ENCODE data around the gene CEP295NL.
A peak's percentile ranks its signal among the peaks of the same experiment; 100 is the strongest.
"Not testable (repeated sequence)": the region's sequence is repeated elsewhere in the genome, so short reads cannot be mapped to it uniquely, and the experiment has no call there.

Gene CEP295NL

GRCh38 chr17:78902231-78902630 is 770 bp downstream of the CEP295NL start:
- DNase-seq, result not testable (repeated sequence)

DNA sequence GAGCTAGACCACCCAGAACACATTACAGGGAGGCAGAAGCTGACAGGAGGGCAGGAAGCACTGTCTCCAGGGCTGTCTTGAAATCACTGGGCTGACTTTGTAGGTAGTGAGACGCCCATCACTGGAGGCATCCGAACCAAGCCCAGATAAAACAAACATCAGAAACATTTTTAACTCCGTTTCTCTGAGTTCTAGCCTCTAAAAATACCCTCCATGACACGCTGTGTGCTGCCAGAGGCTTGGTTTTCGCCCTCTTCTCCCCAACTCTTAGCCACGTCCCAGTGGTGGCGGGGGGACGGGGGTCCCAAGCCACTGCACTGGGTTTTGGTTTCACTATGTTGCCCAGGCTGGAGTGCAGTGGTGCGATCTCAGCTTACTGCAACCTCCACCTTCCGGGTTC is 1.2 kb downstream of the CEP295NL start:
- DNase-seq, result no peak

DNA sequence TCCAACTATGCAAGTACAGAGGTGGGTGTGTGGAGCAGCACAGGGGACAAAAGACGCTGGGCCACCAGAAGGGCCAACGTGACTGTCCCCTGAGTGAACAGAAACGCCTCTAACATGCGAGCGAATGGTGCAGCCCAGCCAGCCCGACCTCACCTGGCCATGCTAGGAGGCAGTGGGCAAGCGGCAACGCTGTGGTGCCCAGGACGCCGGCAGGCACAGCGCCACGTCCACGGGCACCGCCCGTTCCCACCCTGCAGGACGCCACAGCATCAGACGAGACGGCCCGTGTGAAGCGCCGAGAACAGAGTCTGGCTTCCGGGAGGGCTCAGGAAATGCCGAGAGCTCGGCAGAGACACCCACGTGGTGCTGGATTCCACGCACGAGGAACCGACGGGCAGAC is 2.2 kb downstream of the CEP295NL start:
- DNase-seq, result no peak

DNA sequence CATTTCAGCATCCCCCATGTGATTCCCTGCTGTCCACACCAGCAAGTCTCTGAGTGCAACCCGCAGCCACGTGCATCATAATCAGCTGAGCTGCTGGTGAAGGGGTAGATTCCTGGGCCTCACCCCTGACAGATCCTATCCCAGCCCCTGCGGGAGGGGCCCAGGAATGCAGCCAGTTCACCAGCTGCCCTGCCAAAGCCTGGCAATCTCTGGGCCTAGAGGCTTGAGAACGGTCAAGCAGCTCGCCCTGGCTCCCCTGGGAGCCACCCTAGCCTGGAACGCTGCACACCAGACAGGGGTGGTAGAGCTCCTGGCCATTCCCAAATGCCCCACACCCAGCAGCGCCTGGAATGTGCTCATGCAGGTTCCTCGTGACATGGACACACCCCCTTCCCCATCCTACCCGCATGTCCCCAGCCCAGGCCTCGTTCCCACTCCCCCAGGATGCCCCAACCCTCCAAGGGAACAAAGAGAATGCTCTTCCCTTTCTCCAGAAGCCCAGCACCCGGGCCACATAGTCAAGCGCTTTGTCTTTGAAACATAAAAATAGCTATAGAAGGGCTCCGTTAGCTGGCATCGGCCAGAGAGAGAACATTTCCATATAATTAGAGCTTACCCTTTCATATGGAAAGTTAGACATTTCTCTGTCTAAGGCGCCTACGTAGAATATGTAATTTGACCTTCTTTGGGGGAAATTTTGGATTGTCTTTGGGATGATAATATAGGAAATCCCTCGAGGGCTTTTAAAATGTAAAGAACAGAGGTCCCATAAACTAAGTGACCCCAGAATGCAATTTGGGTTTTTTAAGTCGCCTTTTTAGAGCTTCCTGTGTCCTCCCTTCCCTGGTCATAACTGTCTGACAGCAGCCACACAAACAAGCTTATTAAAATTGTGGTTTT is 3.4 kb downstream of the CEP295NL start:
- no peak for DNase-seq

GRCh38 chr17:78898947-78899346 is 4.1 kb downstream of the CEP295NL start:
- DNase-seq, result no peak

DNA sequence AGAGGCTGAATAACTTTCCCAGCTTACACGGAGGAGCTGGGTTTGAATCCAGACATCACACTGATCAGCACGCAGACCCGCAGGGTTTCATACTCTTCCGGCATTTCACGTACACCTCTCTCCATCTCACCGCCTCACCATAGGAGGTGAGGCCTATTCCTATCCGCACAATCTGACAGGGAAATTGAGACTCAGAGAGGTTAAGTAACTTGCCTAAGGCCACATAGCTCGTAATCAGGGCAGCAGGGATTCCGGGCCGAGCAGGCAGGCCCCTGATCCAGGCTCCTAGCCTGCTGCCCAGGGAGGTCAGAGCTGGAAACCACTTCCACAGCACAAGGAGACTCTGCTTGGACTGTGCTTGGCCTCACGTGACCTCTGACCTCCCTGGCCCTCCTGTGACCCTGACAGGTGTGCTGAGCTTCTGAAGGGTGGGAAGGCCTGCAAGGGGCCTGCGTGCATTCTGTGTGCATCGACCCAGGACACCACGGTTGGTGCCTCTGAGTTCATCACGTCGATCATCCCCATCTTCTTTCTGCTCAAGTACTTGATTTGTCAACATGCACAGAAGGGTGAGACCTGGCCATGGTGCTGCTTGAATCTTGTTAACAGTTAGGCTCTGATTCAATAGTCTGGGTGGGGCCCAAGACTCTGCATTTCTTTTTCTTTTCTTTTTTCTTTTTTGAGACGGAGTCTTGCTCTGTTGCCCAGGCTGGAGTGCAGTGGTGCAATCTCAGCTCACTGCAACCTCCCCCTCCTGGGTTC is 4.7 kb downstream of the CEP295NL start:
- DNase-seq, result no peak

GRCh38 chr17:78897664-78898047 is 5.3 kb downstream of the CEP295NL start:
- no peak for DNase-seq

DNA sequence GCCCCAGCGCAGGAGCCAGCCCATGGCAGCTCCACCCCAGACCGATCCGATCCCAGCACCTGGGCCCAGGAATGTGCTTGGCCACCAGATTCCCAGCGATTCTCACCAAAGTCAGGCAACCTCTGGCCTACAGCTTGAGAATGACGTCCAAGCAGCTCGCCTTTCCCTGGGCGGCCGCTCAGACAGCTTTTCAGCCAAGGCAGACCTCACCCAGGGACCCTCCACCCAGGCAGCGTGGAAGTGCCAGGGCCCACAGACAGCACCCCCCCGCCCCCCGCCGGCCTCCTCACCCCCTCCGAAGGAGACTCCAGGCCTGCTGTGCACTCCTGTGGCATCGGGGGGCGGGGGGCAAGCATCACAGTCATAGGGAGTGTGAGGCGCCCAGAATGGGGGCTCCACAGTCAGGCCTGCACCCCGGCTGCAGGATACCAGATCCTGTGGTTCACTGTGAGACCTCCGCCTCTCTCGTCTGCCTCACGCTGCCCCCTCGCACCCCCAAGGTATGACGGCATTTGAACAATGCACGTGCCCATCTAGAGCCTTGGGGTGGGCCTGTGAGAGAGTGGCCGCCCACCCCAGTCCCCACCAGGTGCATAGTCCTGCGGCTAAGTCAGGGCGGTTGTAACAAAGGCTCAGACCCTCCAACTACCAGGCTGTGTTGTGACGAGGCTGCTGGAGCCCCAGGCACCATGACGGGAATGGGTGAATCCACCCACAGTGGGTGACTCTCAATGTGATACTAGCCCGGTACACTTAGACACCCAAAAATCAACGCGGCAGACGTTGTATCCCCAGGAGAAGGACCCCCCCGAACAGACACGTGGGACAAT is 6.0 kb downstream of the CEP295NL start:
- no peak for DNase-seq

DNA sequence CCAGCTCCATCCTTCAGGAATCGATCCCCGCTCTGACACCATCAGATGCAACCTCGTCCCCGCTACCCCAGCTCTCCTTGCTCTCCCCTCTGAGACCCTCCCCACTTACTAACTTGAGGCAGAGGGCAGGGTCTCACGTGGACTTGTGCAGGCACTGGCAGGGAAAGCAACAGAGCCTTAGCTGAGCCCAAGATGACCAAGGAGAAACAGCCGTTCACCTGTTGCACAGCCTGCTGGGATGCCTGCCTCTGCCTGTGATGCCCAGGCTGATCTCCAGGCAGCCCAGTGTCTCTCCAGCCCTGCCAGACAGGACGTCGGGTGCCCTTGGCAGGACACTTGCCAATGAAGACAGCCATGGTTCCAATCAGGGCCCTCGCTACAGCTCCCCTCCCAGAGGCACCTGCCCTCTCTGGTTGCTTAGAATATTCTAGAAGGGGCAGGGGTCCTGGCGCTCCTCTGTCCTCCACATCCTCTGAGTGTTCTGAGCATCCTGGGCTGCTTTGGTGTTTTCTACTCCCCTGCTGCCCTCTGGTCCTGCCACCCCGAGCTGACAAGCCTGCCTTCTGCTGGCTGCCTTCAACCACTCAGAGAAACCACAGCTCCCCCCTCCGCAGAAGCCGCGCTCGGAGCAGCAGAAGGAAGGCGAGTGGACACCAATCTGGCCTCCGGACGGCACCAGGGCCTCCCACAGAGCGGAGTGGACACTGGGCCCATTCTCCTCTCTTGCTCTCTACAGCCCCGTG is 6.7 kb downstream of the CEP295NL start:
- no peak for DNase-seq

DNA sequence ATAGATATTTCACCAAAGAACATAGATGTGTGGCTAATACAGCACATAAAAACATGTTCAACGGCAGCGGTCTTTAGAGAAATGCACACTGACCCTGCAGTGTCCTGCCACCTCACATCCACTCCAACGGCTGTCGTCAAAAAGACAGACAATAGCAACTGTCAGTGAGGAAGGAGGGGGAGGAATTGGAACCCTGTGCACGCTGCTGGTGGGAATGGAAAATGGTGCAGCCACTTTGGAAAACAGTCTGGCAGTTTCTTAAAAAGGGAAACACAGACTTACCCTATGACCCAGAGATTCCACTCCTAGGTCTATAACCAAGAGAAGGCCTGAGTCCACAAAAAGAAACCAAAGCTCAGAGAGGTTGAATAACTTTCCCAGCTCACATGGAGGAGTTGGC is 7.7 kb downstream of the CEP295NL start:
- no peak for DNase-seq

DNA sequence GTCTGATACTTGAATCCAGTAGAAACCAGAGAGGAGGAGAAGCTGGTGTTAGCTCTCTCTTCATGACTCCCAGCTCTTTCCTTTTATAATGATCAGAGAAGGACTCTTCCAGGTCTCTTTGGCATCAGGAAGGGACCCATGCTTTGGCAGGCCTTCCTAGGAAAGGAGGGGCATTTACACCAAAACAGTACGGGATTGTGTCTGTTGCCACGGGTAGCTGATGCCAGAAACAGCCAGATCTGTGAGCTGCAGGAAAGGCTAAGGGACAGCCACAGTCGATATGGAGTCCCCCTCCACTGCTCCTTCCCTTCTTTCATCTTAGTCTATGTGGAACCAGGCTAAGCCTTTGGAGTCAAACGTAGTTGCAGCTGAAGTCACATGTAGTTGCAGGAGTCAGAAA is 9.3 kb downstream of the CEP295NL start:
- no peak for DNase-seq

GRCh38 chr17:78892936-78893379 is 10.0 kb downstream of the CEP295NL start:
- no peak for DNase-seq

GRCh38 chr17:78892520-78892919 is 10.5 kb downstream of the CEP295NL start:
- DNase-seq, result no peak

DNA sequence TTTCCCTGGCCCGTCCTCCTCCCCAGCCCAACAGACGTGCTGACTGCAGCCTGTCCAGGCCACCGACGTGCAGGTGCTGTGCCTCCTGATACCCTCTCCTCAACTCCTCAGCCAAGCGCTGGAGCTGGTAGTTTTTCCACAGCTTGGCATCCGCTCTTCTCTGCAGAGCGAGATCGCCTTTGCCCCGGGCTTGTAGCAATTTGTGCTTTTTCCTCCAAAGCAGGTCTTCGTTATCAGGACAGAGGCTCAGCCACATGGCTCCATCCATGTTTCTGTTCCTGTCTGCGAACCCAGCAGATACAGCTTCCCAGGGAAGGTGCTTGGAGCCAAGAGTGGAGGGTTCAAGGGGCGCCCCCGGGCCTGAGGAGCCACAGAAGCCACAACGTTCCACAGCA is 10.9 kb downstream of the CEP295NL start:
- no peak for DNase-seq

DNA sequence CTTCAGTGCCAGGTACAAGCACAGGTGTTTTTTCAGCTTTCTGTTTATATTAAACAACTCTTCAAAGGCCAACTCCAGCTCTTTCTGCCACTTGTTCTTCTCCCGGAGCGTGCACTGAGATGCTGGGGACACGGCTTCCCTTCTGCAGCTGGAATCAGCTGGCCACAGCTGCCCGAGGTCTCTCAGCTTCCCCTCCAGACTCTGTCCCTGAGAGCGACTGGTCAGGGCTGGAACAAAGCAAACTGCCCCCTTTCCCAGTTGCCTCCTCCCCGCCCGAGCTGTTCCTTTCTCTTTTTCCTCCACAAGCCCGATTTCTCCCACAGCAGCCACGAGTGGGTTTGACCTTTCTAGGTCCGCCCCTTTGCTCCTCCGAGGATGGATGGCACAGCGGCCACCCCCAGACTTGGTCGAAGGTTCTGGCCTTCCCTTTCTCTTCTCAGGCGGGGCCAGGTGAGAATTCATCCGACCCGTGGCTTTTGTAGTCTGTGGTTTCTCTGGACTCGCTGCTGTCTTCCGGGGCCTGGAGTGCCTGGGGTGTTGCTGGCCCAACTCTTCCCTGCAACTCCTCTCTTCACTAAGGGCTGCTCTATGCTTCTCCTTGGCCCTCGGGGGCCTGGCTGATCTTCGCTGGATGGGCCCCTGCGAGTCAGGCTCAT is 11.5 kb downstream of the CEP295NL start:
- DNase-seq, result peak in 1 of 3 experiments; percentile 13

GRCh38 chr17:78890498-78890897 is 12.5 kb downstream of the CEP295NL start:
- no peak for DNase-seq

DNA sequence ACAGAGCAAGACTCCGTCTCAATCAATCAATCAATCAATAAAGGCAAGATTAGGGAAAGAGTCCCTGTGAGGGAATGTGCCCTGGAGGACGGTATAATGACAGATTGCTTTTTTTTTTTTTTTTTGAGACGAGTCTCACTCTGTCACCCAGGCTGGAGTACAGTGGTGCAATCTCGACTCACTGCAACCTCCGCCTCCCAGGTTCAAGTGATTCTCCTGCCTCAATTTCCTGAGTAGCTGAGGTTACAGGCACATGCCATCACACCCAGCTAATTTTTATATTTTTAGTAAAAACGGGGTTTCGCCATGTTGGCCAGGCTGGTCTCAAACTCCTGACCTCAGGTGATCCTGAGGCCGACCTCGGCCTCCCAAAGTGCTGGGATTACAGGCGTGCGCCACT is 12.9 kb downstream of the CEP295NL start:
- not testable (repeated sequence) for DNase-seq

GRCh38 chr17:78889531-78889930 is 13.5 kb downstream of the CEP295NL start:
- no peak for DNase-seq

DNA sequence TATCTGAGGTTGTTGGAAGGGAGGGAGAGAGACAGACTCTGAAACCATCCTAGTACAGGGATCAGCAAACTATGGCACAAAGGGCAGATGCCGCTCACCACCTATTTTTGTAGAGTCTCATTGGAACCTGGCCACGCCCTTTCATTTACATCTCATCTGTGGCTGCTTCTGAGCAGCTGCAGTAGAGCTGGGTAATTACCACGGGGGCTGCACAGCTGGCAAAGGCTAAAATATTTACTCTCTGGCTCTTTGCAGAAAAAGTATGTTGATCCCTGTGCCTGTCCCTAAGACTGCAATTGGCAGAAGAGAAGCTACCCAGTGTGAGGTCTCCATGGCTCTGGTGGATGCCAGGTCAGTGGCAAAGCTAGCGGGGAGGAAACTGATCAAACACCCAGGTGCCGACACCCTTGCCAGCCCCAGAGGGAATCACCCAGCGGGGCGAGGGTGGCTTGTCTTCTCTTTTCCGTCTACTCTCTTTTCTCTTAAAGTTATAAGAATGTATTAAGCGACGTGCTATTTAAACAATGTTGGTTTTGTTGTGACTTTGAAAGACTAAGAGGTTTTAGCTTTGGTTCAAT is 14.0 kb downstream of the CEP295NL start:
- DNase-seq, result peak in 2 of 3 experiments; percentile 18 to 43

DNA sequence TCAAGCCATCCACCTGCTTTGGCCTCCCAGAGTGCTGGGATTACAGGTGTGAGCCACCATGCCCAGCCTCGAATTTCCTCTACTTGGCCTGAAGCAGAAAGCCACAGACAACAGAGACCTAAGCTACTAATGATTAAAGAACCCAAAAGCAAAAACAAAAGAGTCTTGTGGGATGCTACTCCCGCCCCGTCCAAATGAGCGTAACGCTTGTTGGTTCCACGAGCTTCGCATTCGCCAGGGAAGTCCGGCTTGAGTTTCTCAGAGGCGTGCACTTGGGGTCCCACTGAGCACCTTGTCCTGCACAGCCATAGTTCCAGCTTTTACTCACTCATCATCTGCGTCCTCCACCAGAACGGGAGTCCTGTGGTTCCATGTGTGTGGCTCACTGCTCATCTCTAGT is 16.0 kb downstream of the CEP295NL start:
- DNase-seq, result no peak

GRCh38 chr17:78885956-78886355 is 17.0 kb downstream of the CEP295NL start:
- no peak for DNase-seq
